Immature natural killer cell (primary cell): ENCODE data around the gene LONP2. TPM values are rescaled to one million over a fixed set of nuclear protein-coding genes. Genes with fewer than 3 reads are reported as not detected.
A peak's percentile ranks its signal among the peaks of the same experiment; 100 is the strongest.

Experiments
- DNase-seq, 3 donors: peaks; one replicate each; pipeline ENCODE4 v3.0.0; 2022; ENCODE audit warnings: mixed read lengths in 1 of 3
- H3K27ac Mint-ChIP-seq, 6 donors: one replicate each; pipeline ENCODE4 v1.8.0; 2020; ENCODE audit warnings: mixed read lengths in 6 of 6, mild to moderate bottlenecking in 5 of 6, inconsistent platforms in 4 of 6, moderate library complexity in 3 of 6
- H3K27me3 Mint-ChIP-seq, 3 donors: one replicate each; pipeline ENCODE4 v1.8.0; 2020 to 2021; ENCODE audit warnings: low read depth in 3 of 3, mild to moderate bottlenecking in 3 of 3, mixed read lengths in 3 of 3, moderate library complexity in 3 of 3, inconsistent platforms in 1 of 3
- H3K36me3 Mint-ChIP-seq, 3 donors: one replicate each; pipeline ENCODE4 v1.8.0; 2020; ENCODE audit warnings: mixed read lengths in 3 of 3, inconsistent platforms in 2 of 3, mild to moderate bottlenecking in 2 of 3
- H3K4me1 Mint-ChIP-seq, 2 donors: one replicate each; pipeline ENCODE4 v1.8.0; 2020; ENCODE audit warnings: inconsistent platforms in 2 of 2, mild to moderate bottlenecking in 2 of 2, mixed read lengths in 2 of 2, moderate library complexity in 1 of 2
- H3K4me3 Mint-ChIP-seq, 5 donors: one replicate each; pipeline ENCODE4 v1.8.0; 2020; ENCODE audit warnings: mild to moderate bottlenecking in 5 of 5, mixed read lengths in 5 of 5, inconsistent platforms in 3 of 5, moderate library complexity in 3 of 5
- H3K9me3 Mint-ChIP-seq, 6 donors: one replicate each; pipeline ENCODE4 v1.8.0; 2020; ENCODE audit warnings: mild to moderate bottlenecking in 6 of 6, mixed read lengths in 6 of 6, inconsistent platforms in 4 of 6, moderate library complexity in 3 of 6
- polyA plus RNA-seq, 3 donors: library from polyadenylated mRNA; unstranded; fragments of 300-500 nt; fragmentation: Illumina TruSeq; gene quantifications; one replicate each; pipeline ENCODE4 v1.2.3, GENCODE V29; 2021

Gene LONP2
- polyA plus RNA-seq, 3 donors from 2014 or later, result 9.7 to 32.4 (median 17.6) TPM

GRCh38 chr16:48317614-48318315 lies 73.7 kb downstream of the LONP2 start:
- no peak for DNase-seq
- peak overlapping the region in 2 of 5 donors; percentile 10 to 11 for H3K4me3 Mint-ChIP-seq
- peaks cover 0 to 2% (median 1%) of the 10 kb centered on the region in 3 donors for H3K27me3 Mint-ChIP-seq
- H3K4me1 Mint-ChIP-seq, result peaks cover 18 to 30% of the 10 kb centered on the region in 2 donors
- H3K36me3 Mint-ChIP-seq, result peaks cover 15 to 30% (median 20%) of the 10 kb centered on the region in 3 donors
- peaks cover 0 to 5% (median 0%) of the 10 kb centered on the region in 6 donors for H3K9me3 Mint-ChIP-seq
- H3K27ac Mint-ChIP-seq, result peak overlapping the region in 4 of 6 donors; percentile 3 to 78 (median 30)

- DNase-seq, result peak; percentile 5 to 9 (median 7)
- peaks cover 0 to 1% (median 0%) of the 10 kb centered on the region in 3 donors for H3K27me3 Mint-ChIP-seq
- H3K4me1 Mint-ChIP-seq, result peaks cover 18 to 30% of the 10 kb centered on the region in 2 donors
- peaks cover 6 to 24% (median 14%) of the 10 kb centered on the region in 3 donors for H3K36me3 Mint-ChIP-seq
- H3K27ac Mint-ChIP-seq, result peak overlapping the region; percentile 13 to 58 (median 38)
- peak overlapping the region in 2 of 5 donors; percentile 45 to 56 for H3K4me3 Mint-ChIP-seq
- peaks cover 0 to 3% (median 0%) of the 10 kb centered on the region in 6 donors for H3K9me3 Mint-ChIP-seq
Measured at GRCh38 chr16:48318630-48319029, 74.5 kb downstream of the LONP2 start.

GRCh38 chr16:48321317-48322036 lies 77.4 kb downstream of the LONP2 start:
- Mint-ChIP-seq H3K4me1 (peaks cover 18 to 28% of the 10 kb centered on the region in 2 donors), H3K36me3 (peaks cover 0 to 16% (median 11%) of the 10 kb centered on the region in 3 donors), H3K4me3 (no peak overlapping the region), H3K27ac (no peak overlapping the region), H3K9me3 (no peaks in the 10 kb centered on the region), H3K27me3 (no peaks in the 10 kb centered on the region)
- DNase-seq, result no peak

- peaks cover 0 to 16% (median 8%) of the 10 kb centered on the region in 3 donors for H3K36me3 Mint-ChIP-seq
- DNase-seq, result no peak
- H3K4me3 Mint-ChIP-seq, result no peak overlapping the region
- no peaks in the 10 kb centered on the region for H3K9me3 Mint-ChIP-seq
- H3K4me1 Mint-ChIP-seq, result peaks cover 2 to 9% of the 10 kb centered on the region in 2 donors
- H3K27ac Mint-ChIP-seq, result no peak overlapping the region
- H3K27me3 Mint-ChIP-seq, result no peaks in the 10 kb centered on the region
Measured at GRCh38 chr16:48323783-48324775, 80.0 kb downstream of the LONP2 start.

- Mint-ChIP-seq H3K4me1 (peaks cover 8 to 16% of the 10 kb centered on the region in 2 donors), H3K9me3 (no peaks in the 10 kb centered on the region), H3K36me3 (peaks cover 0 to 16% (median 12%) of the 10 kb centered on the region in 3 donors), H3K27ac (no peak overlapping the region), H3K27me3 (no peaks in the 10 kb centered on the region), H3K4me3 (no peak overlapping the region)
- no peak for DNase-seq
Measured at GRCh38 chr16:48326915-48327314, 82.8 kb downstream of the LONP2 start.

GRCh38 chr16:48329138-48329537 lies 85.0 kb downstream of the LONP2 start:
- peaks cover 0 to 2% (median 0%) of the 10 kb centered on the region in 3 donors for H3K27me3 Mint-ChIP-seq
- H3K4me1 Mint-ChIP-seq, result peaks cover 8 to 11% of the 10 kb centered on the region in 2 donors
- H3K9me3 Mint-ChIP-seq, result no peaks in the 10 kb centered on the region
- no peak overlapping the region for H3K4me3 Mint-ChIP-seq
- no peak overlapping the region for H3K27ac Mint-ChIP-seq
- DNase-seq, result no peak
- H3K36me3 Mint-ChIP-seq, result peaks cover 3 to 17% (median 11%) of the 10 kb centered on the region in 3 donors

- no peak for DNase-seq
- Mint-ChIP-seq H3K4me1 (peaks cover 8 to 11% of the 10 kb centered on the region in 2 donors), H3K4me3 (no peak overlapping the region), H3K27ac (no peak overlapping the region), H3K9me3 (no peaks in the 10 kb centered on the region), H3K36me3 (peaks cover 7 to 23% (median 8%) of the 10 kb centered on the region in 3 donors), H3K27me3 (peaks cover 0 to 2% (median 0%) of the 10 kb centered on the region in 3 donors)
Measured at GRCh38 chr16:48330189-48330840, 86.2 kb downstream of the LONP2 start.

- H3K27me3 Mint-ChIP-seq, result peaks cover 0 to 2% (median 0%) of the 10 kb centered on the region in 3 donors
- DNase-seq, result no peak
- no peaks in the 10 kb centered on the region for H3K9me3 Mint-ChIP-seq
- peaks cover 8 to 11% of the 10 kb centered on the region in 2 donors for H3K4me1 Mint-ChIP-seq
- H3K36me3 Mint-ChIP-seq, result peaks cover 8 to 26% (median 8%) of the 10 kb centered on the region in 3 donors
- H3K4me3 Mint-ChIP-seq, result no peak overlapping the region
- no peak overlapping the region for H3K27ac Mint-ChIP-seq
Measured at GRCh38 chr16:48330841-48331192, 86.7 kb downstream of the LONP2 start.

- H3K27me3 Mint-ChIP-seq, result peaks cover 0 to 2% (median 2%) of the 10 kb centered on the region in 3 donors
- H3K36me3 Mint-ChIP-seq, result peaks cover 8 to 41% (median 13%) of the 10 kb centered on the region in 3 donors
- H3K27ac Mint-ChIP-seq, result no peak overlapping the region
- DNase-seq, result no peak
- peaks cover 8 to 11% of the 10 kb centered on the region in 2 donors for H3K4me1 Mint-ChIP-seq
- no peaks in the 10 kb centered on the region for H3K9me3 Mint-ChIP-seq
- no peak overlapping the region for H3K4me3 Mint-ChIP-seq
Measured at GRCh38 chr16:48332978-48333377, 88.9 kb downstream of the LONP2 start.

GRCh38 chr16:48334325-48334724 lies 90.2 kb downstream of the LONP2 start:
- Mint-ChIP-seq H3K4me3 (no peak overlapping the region), H3K4me1 (peaks cover 8 to 11% of the 10 kb centered on the region in 2 donors), H3K9me3 (no peaks in the 10 kb centered on the region), H3K27me3 (peaks cover 0 to 3% (median 2%) of the 10 kb centered on the region in 3 donors), H3K36me3 (peaks cover 8 to 49% (median 18%) of the 10 kb centered on the region in 3 donors), H3K27ac (no peak overlapping the region)
- no peak for DNase-seq

GRCh38 chr16:48335961-48336360 lies 91.9 kb downstream of the LONP2 start:
- no peak overlapping the region for H3K27ac Mint-ChIP-seq
- H3K27me3 Mint-ChIP-seq, result peaks cover 0 to 3% (median 2%) of the 10 kb centered on the region in 3 donors
- peaks cover 8 to 51% (median 24%) of the 10 kb centered on the region in 3 donors for H3K36me3 Mint-ChIP-seq
- peaks cover 3% of the 10 kb centered on the region in 2 donors for H3K4me1 Mint-ChIP-seq
- no peak for DNase-seq
- H3K9me3 Mint-ChIP-seq, result no peaks in the 10 kb centered on the region
- H3K4me3 Mint-ChIP-seq, result no peak overlapping the region

- H3K4me3 Mint-ChIP-seq, result no peak overlapping the region
- H3K27ac Mint-ChIP-seq, result peak overlapping the region in 4 of 6 donors; percentile 9 to 45 (median 30)
- H3K4me1 Mint-ChIP-seq, result no peaks in the 10 kb centered on the region
- no peaks in the 10 kb centered on the region for H3K9me3 Mint-ChIP-seq
- no peak for DNase-seq
- peaks cover 4 to 43% (median 23%) of the 10 kb centered on the region in 3 donors for H3K36me3 Mint-ChIP-seq
- peaks cover 0 to 3% (median 0%) of the 10 kb centered on the region in 3 donors for H3K27me3 Mint-ChIP-seq
Measured at GRCh38 chr16:48340054-48340453, 96.0 kb downstream of the LONP2 start.

GRCh38 chr16:48342591-48342990 lies 98.5 kb downstream of the LONP2 start:
- peaks cover 0 to 1% (median 0%) of the 10 kb centered on the region in 3 donors for H3K27me3 Mint-ChIP-seq
- DNase-seq, result no peak
- H3K4me3 Mint-ChIP-seq, result no peak overlapping the region
- H3K27ac Mint-ChIP-seq, result no peak overlapping the region
- no peaks in the 10 kb centered on the region for H3K9me3 Mint-ChIP-seq
- peaks cover 4 to 22% (median 15%) of the 10 kb centered on the region in 3 donors for H3K36me3 Mint-ChIP-seq
- H3K4me1 Mint-ChIP-seq, result peaks cover 0 to 6% of the 10 kb centered on the region in 2 donors
